ENCODE measurements around the gene ATP6V1B1. TPM values are rescaled to one million over a fixed set of nuclear protein-coding genes. Genes with fewer than 3 reads are reported as not detected.

Gene ATP6V1B1
- polyA plus RNA-seq, 3 donors = not detected

DNA sequence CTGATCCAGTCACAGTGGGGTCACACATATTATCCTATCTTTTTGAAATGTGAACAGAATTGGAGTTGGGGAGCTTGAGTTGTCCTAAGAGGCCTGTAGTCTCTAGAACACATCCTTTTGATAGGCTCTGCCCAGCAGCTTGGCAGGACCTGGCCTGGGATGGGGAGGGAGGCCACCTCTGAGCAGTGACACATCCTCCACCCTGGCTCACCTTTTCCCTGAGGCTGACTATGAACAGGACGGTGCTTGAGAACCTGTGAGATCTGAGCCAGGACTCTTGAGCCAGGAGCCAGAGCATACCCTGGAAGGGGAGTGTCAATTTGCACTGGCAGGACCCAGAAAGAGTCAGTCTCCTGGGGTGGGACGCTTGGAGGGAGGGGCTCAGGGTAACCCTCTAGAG lies 17.7 kb upstream of the ATP6V1B1 start:
- no peak overlapping the region for H3K27ac Mint-ChIP-seq
- TF ChIP-seq, protein P1, sequence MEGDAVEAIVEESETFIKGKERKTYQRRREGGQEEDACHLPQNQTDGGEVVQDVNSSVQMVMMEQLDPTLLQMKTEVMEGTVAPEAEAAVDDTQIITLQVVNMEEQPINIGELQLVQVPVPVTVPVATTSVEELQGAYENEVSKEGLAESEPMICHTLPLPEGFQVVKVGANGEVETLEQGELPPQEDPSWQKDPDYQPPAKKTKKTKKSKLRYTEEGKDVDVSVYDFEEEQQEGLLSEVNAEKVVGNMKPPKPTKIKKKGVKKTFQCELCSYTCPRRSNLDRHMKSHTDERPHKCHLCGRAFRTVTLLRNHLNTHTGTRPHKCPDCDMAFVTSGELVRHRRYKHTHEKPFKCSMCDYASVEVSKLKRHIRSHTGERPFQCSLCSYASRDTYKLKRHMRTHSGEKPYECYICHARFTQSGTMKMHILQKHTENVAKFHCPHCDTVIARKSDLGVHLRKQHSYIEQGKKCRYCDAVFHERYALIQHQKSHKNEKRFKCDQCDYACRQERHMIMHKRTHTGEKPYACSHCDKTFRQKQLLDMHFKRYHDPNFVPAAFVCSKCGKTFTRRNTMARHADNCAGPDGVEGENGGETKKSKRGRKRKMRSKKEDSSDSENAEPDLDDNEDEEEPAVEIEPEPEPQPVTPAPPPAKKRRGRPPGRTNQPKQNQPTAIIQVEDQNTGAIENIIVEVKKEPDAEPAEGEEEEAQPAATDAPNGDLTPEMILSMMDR (IDR thresholded peaks at IDR 0.05) = no peak
- H3K9ac ChIP-seq (ENCODE audit: insufficient read depth, low read length, poor library complexity, severe bottlenecking) = no peak overlapping the region
- no peaks in the 10 kb centered on the region for H3K9me3 ChIP-seq (replicated peaks in 1 of 2; ENCODE audit: control insufficient read depth in 1 of 2, insufficient read depth in 1 of 2, low read length in 2 of 2)
- H3K4me1 Mint-ChIP-seq = no peaks in the 10 kb centered on the region
- no peaks in the 10 kb centered on the region for H4K20me1 ChIP-seq (ENCODE audit: insufficient read depth, low read length)
- no peak overlapping the region for H3K4me2 ChIP-seq (replicated peaks; ENCODE audit: extremely low read depth, low read length, poor library complexity, severe bottlenecking)
- no peaks in the 10 kb centered on the region for H3K36me3 ChIP-seq (replicated peaks in 1 of 2; ENCODE audit: control insufficient read depth in 1 of 2, insufficient read depth in 2 of 2, low read length in 2 of 2)
- H3K4me3 Mint-ChIP-seq = peak overlapping the region in 1 of 2 donors; percentile 44
- no peak for DNase-seq
- peaks cover 6 to 26% of the 10 kb centered on the region in 2 donors for H3K27me3 ChIP-seq (ENCODE audit: control insufficient read depth in 2 of 2, insufficient read depth in 2 of 2, low read length in 2 of 2)
- no peak overlapping the region for H3K27ac ChIP-seq (ENCODE audit: low read depth in 1 of 2, low read length in 2 of 2)
- peaks cover 0 to 3% (median 0%) of the 10 kb centered on the region in 7 donors for H3K9me3 Mint-ChIP-seq
- H3K4me1 ChIP-seq (ENCODE audit: control insufficient read depth in 1 of 2, insufficient read depth in 2 of 2, low read length in 2 of 2) = no peaks in the 10 kb centered on the region
- no peaks in the 10 kb centered on the region for H3K79me2 ChIP-seq (ENCODE audit: insufficient read depth, low read length)
- H2AFZ ChIP-seq (ENCODE audit: insufficient read depth, low read depth, low read length, poor library complexity, severe bottlenecking) = no peak overlapping the region
- 71% methylated on average over 1 of the region's 2 CpGs for whole genome bisulfite sequencing (ENCODE audit: insufficient coverage)
- peaks cover 30 to 50% (median 35%) of the 10 kb centered on the region in 3 donors for H3K27me3 Mint-ChIP-seq (ENCODE audit: low read depth in 3 of 3)
- H3K4me3 ChIP-seq (replicated peaks in 1 of 3; ENCODE audit: low read depth in 2 of 3, low read length in 3 of 3) = no peak overlapping the region
- no peaks in the 10 kb centered on the region for H3K36me3 Mint-ChIP-seq
- intact Hi-C loops (cut with micrococcal nuclease) = loop anchor here (5.0 kb wide), 2 partner anchors 46 to 56 kb away; no protein-coding TSS in a partner anchor

DNA sequence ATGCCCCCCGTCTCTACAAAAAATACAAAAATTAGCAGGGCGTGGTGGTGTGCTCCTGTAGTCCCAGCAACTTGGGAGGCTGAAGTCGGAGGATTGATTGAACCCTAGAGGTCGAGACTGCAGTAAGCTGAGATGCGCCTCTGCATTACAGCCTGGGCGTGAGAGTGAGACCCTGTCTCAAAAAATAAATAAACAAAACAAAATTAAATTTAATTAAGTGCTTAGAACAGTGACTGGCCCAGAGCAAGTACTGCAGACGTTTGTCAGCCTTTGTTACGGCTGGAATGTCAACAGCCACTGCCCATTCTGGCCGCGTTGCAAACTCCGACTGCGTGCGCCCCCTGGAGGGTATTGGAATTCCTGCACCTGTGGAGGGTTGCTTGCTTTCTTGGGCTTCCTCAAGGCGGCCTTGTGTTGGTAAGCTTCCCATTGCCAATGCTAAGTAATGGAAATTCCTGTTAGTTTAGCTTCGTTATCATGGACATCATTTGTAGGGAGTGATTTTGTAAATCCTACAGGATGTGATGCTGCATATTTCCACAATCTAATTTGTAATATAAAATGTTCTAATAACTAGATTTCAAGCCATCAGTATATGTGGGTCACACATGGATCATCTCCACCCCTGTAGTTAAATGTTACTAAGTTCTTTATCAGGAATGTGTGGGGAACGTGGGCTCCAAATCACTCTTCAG lies 15.9 kb upstream of the ATP6V1B1 start:
- no peak overlapping the region for H3K4me3 Mint-ChIP-seq
- no peak overlapping the region for H3K9ac ChIP-seq (ENCODE audit: insufficient read depth, low read length, poor library complexity, severe bottlenecking)
- no peak overlapping the region for H3K4me3 ChIP-seq (replicated peaks in 1 of 3; ENCODE audit: low read depth in 2 of 3, low read length in 3 of 3)
- no peaks in the 10 kb centered on the region for H4K20me1 ChIP-seq (ENCODE audit: insufficient read depth, low read length)
- no peaks in the 10 kb centered on the region for H3K36me3 ChIP-seq (replicated peaks in 1 of 2; ENCODE audit: control insufficient read depth in 1 of 2, insufficient read depth in 2 of 2, low read length in 2 of 2)
- no peak overlapping the region for H3K4me2 ChIP-seq (replicated peaks; ENCODE audit: extremely low read depth, low read length, poor library complexity, severe bottlenecking)
- TF ChIP-seq, protein P1 (IDR thresholded peaks at IDR 0.05) = peak; percentile 93
- peaks cover 29 to 41% (median 30%) of the 10 kb centered on the region in 3 donors for H3K27me3 Mint-ChIP-seq (ENCODE audit: low read depth in 3 of 3)
- peaks cover 4 to 21% of the 10 kb centered on the region in 2 donors for H3K27me3 ChIP-seq (ENCODE audit: control insufficient read depth in 2 of 2, insufficient read depth in 2 of 2, low read length in 2 of 2)
- no peak overlapping the region for H2AFZ ChIP-seq (ENCODE audit: insufficient read depth, low read depth, low read length, poor library complexity, severe bottlenecking)
- 20% methylated on average over 6 of the region's 16 CpGs for WGBS (ENCODE audit: insufficient coverage)
- H3K4me1 Mint-ChIP-seq = no peaks in the 10 kb centered on the region
- H3K27ac ChIP-seq (ENCODE audit: low read depth in 1 of 2, low read length in 2 of 2) = no peak overlapping the region
- intact Hi-C loops (cut with micrococcal nuclease) = loop anchor here (5.0 kb wide), 3 partner anchors 48 to 133 kb away; no protein-coding TSS in a partner anchor
- no peaks in the 10 kb centered on the region for H3K4me1 ChIP-seq (ENCODE audit: control insufficient read depth in 1 of 2, insufficient read depth in 2 of 2, low read length in 2 of 2)
- no peaks in the 10 kb centered on the region for H3K79me2 ChIP-seq (ENCODE audit: insufficient read depth, low read length)
- DNase-seq = peak; percentile 54 to 71 (median 68)
- H3K27ac Mint-ChIP-seq = no peak overlapping the region
- no peaks in the 10 kb centered on the region for H3K9me3 ChIP-seq (replicated peaks in 1 of 2; ENCODE audit: control insufficient read depth in 1 of 2, insufficient read depth in 1 of 2, low read length in 2 of 2)
- H3K36me3 Mint-ChIP-seq = no peaks in the 10 kb centered on the region
- H3K9me3 Mint-ChIP-seq = peaks cover 0 to 3% (median 0%) of the 10 kb centered on the region in 7 donors
